ENCODE results near the gene DUOXA2. TPM values are rescaled to one million over a fixed set of nuclear protein-coding genes. Genes with fewer than 3 reads are reported as not detected.
"Not testable (repeated sequence)": the region's sequence is repeated elsewhere in the genome, so short reads cannot be mapped to it uniquely, and the experiment has no call there.

DUOXA2 gene
- total and polyA plus RNA-seq, 2 of the 4 experiments (the other 2 are of a cell fraction) = not detected

DNA sequence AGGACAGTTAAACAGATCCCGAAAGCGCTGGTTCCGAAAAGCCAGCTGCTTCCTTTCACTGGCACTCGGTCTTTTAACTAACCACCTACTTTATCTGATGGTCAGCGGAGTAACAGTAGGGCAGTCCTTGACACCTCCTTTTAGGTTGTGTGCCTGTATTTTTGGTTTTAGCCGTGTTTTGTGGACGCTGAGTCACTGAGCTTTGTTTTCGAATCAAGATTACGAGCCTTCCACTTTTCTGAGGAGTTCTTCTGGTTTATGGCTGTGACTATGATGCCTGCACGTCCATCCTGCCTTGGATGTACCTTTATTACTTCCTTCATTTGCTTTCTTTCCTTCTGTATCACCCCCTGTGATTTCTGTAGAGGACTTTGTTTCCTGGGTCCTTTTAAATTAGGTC lies 31.7 kb upstream of the DUOXA2 start:
- peak; percentile 30; the same call in 1 of the 2 replicates for ATAC-seq (ENCODE audit: low read depth)
- H3K4ac ChIP-seq (ENCODE audit: low read depth, low read length); intact Hi-C loops (cut with micrococcal nuclease); H4K5ac ChIP-seq (ENCODE audit: low read depth, low read length); H3K9me1 ChIP-seq (ENCODE audit: insufficient read depth, low read length); H2BK5ac ChIP-seq (ENCODE audit: low read depth, low read length, poor library complexity, severe bottlenecking); H3K4me3 ChIP-seq (ENCODE audit: insufficient read depth, low read depth, low read length); H2AK5ac ChIP-seq (ENCODE audit: low read depth, low read length); in situ Hi-C loops (cut with MboI; ENCODE audit: low sequenced_read_pairs); H3K56ac ChIP-seq (ENCODE audit: extremely low read depth, insufficient read depth, low read length); H2BK15ac ChIP-seq (ENCODE audit: low read depth, low read length); H2AFZ ChIP-seq (replicated peaks; ENCODE audit: low read length, poor library complexity); H3K14ac ChIP-seq (replicated peaks; ENCODE audit: low read depth, low read length); H3K23ac ChIP-seq (ENCODE audit: low read depth, low read length); DNase-seq; H3K4me1 ChIP-seq (ENCODE audit: control insufficient read depth, insufficient read depth, low read length); H2AK9ac ChIP-seq (replicated peaks; ENCODE audit: low read depth, low read length, poor library complexity); H2BK120ac ChIP-seq (ENCODE audit: low read depth, low read length); POLR2A ChIA-PET (ENCODE audit: unreplicated experiment); H3K18ac ChIP-seq (ENCODE audit: low read depth, low read length); BruUV-seq (replicated peaks); H3K27ac ChIP-seq (ENCODE audit: insufficient read depth, low read length); H3K9ac ChIP-seq (ENCODE audit: low read depth, low read length); H3K4me2 ChIP-seq (ENCODE audit: low read depth, low read length); H4K91ac ChIP-seq (ENCODE audit: insufficient read depth, low read depth, low read length); H4K8ac ChIP-seq (ENCODE audit: low read depth in 2 of 2, low read length in 2 of 2); H2BK20ac ChIP-seq (ENCODE audit: low read depth, low read length); H3K9me3 ChIP-seq (ENCODE audit: control insufficient read depth, insufficient read depth, low read length); H3K79me1 ChIP-seq (ENCODE audit: low read depth in 1 of 2, low read length in 2 of 2); H4K20me1 ChIP-seq (ENCODE audit: insufficient read depth, low read length); H3K36me3 ChIP-seq (ENCODE audit: control insufficient read depth, insufficient read depth, low read length); dilution Hi-C loops (cut with HindIII; ENCODE audit: low sequenced_read_pairs, unreplicated experiment): not testable (repeated sequence)
- peaks cover 14% of the 10 kb centered on the region for H3K27me3 ChIP-seq (ENCODE audit: control insufficient read depth, insufficient read depth, low read length)
- no CpG with 5 or more reads among the region's 10 CpGs for WGBS, 2 experiments (ENCODE audit: extremely low coverage in 2 of 2, insufficient read length in 1 of 2)
- CTCF ChIA-PET = interaction anchor here (2.5 kb wide), 1 partner anchor 36 kb away, joined by 14 read pairs; no protein-coding TSS in a partner anchor
